IMR-90 (cell line): ENCODE data around the gene KIF3B. TPM values are rescaled to one million over a fixed set of nuclear protein-coding genes. Genes with fewer than 3 reads are reported as not detected.

Experiments used
- ATAC-seq: fragments of 200-7000 bp; cut with Tn5 transposase; 2 replicates; pipeline ENCODE4 v1.9.1; 2020; ENCODE audit warnings: low read depth, mild to moderate bottlenecking, moderate library complexity
- BruUV-seq: library from RNA; stranded (reverse); fragments of 400-500 nt; replicated peaks from 2 replicates; lab custom pipeline; 2021; lab: Mats Ljungman, UMichigan
- CTCF ChIA-PET: fragments of 300-600 bp; formaldehyde crosslinking; extraction: SDS; loops from one replicate; lab custom pipeline; 2021; ENCODE audit warnings: antibody characterized with exemption; lab: Yijun Ruan, JAX
- POLR2A ChIA-PET: fragments of 300-600 bp; sonication (Branson Sonifier 250); formaldehyde crosslinking; loops from one replicate; lab custom pipeline; 2022; ENCODE audit warnings: antibody characterized with exemption; ENCODE audit not compliant: unreplicated experiment; lab: Charles Lee
- DNase-seq: peaks from one replicate; pipeline ENCODE4 v3.0.0; 2013
- H2AFZ ChIP-seq: replicated peaks from 2 replicates; pipeline ENCODE3; 2013; ENCODE audit warnings: low read length, mild to moderate bottlenecking; ENCODE audit not compliant: poor library complexity
- H2AK5ac ChIP-seq: 2 replicates; pipeline ENCODE4 v1.6.1; 2013; ENCODE audit warnings: low read depth, low read length, inconsistent platforms
- H2AK9ac ChIP-seq: replicated peaks from 2 replicates; pipeline ENCODE3; 2013; ENCODE audit warnings: mild to moderate bottlenecking, low read depth, low read length, moderate library complexity; ENCODE audit not compliant: poor library complexity
- H2BK120ac ChIP-seq: 2 replicates; pipeline ENCODE4 v1.6.1; 2013; ENCODE audit warnings: low read depth, low read length, inconsistent platforms
- H2BK15ac ChIP-seq: 3 replicates; pipeline ENCODE4 v1.6.1; 2013; ENCODE audit warnings: low read depth, low read length, inconsistent platforms
- H2BK20ac ChIP-seq: 2 replicates; pipeline ENCODE4 v1.6.1; 2013; ENCODE audit warnings: low read depth, mild to moderate bottlenecking, inconsistent platforms, low read length, moderate library complexity
- H2BK5ac ChIP-seq: 2 replicates; pipeline ENCODE4 v1.6.1; 2013; ENCODE audit warnings: mild to moderate bottlenecking, low read depth, low read length, inconsistent platforms; ENCODE audit not compliant: poor library complexity, severe bottlenecking
- H3K14ac ChIP-seq: replicated peaks from 2 replicates; pipeline ENCODE4 v1.6.1; 2013; ENCODE audit warnings: low read depth, low read length, inconsistent platforms
- H3K18ac ChIP-seq: 2 replicates; pipeline ENCODE4 v1.6.1; 2013; ENCODE audit warnings: low read depth, low read length, control low read depth
- H3K23ac ChIP-seq: 2 replicates; pipeline ENCODE4 v1.6.1; 2013; ENCODE audit warnings: low read depth, low read length, inconsistent platforms
- H3K27ac ChIP-seq: 2 replicates; pipeline ENCODE4 v1.5.1; 2013; ENCODE audit warnings: mild to moderate bottlenecking, control low read depth, low read length; ENCODE audit not compliant: insufficient read depth
- H3K27me3 ChIP-seq: 2 replicates; pipeline ENCODE4 v1.6.1; 2013; ENCODE audit warnings: low read length; ENCODE audit not compliant: control insufficient read depth, insufficient read depth
- H3K36me3 ChIP-seq: 2 replicates; pipeline ENCODE4 v1.6.1; 2013; ENCODE audit warnings: low read length, mixed read lengths; ENCODE audit not compliant: control insufficient read depth, insufficient read depth
- H3K4ac ChIP-seq: 2 replicates; pipeline ENCODE4 v1.6.1; 2013; ENCODE audit warnings: low read depth, low read length, inconsistent platforms
- H3K4me1 ChIP-seq: 2 replicates; pipeline ENCODE4 v1.6.1; 2013; ENCODE audit warnings: low read length, mixed read lengths; ENCODE audit not compliant: control insufficient read depth, insufficient read depth
- H3K4me2 ChIP-seq: 2 replicates; pipeline ENCODE4 v1.6.1; 2013; ENCODE audit warnings: low read depth, mild to moderate bottlenecking, control low read depth, low read length, moderate library complexity
- H3K4me3 ChIP-seq: 2 replicates; pipeline ENCODE4 v1.5.1; 2013; ENCODE audit warnings: low read depth, mild to moderate bottlenecking, control low read depth, low read length, moderate library complexity; ENCODE audit not compliant: insufficient read depth
- H3K56ac ChIP-seq: 2 replicates; pipeline ENCODE4 v1.6.1; 2013; ENCODE audit warnings: low read length, inconsistent platforms; ENCODE audit not compliant: insufficient read depth; ENCODE audit errors: extremely low read depth
- H3K79me1 ChIP-seq, 2 experiments: 2 replicates each; pipeline ENCODE4 v1.6.1; 2013; ENCODE audit warnings: low read length in 2 of 2, inconsistent platforms in 1 of 2, low read depth in 1 of 2
- H3K9ac ChIP-seq: 2 replicates; pipeline ENCODE4 v1.6.1; 2013; ENCODE audit warnings: low read depth, low read length, control low read depth
- H3K9me1 ChIP-seq: 2 replicates; pipeline ENCODE4 v1.6.1; 2013; ENCODE audit warnings: low read length, inconsistent platforms; ENCODE audit not compliant: insufficient read depth
- H3K9me3 ChIP-seq: 2 replicates; pipeline ENCODE4 v1.6.1; 2013; ENCODE audit warnings: low read length; ENCODE audit not compliant: control insufficient read depth, insufficient read depth
- H4K20me1 ChIP-seq: 2 replicates; pipeline ENCODE4 v1.6.1; 2013; ENCODE audit warnings: low read length, inconsistent platforms; ENCODE audit not compliant: insufficient read depth
- H4K5ac ChIP-seq: 2 replicates; pipeline ENCODE4 v1.6.1; 2013; ENCODE audit warnings: mild to moderate bottlenecking, low read depth, low read length, control low read depth
- H4K8ac ChIP-seq, 2 experiments: 2 replicates each; pipeline ENCODE4 v1.6.1; 2013; ENCODE audit warnings: low read depth in 2 of 2, low read length in 2 of 2, control low read depth in 1 of 2, inconsistent platforms in 1 of 2
- H4K91ac ChIP-seq: 2 replicates; pipeline ENCODE4 v1.6.1; 2013; ENCODE audit warnings: low read depth, low read length, inconsistent platforms; ENCODE audit not compliant: insufficient read depth
- BHLHE40 ChIP-seq: fragments of 150-350 bp; IDR thresholded peaks from 2 replicates; pipeline ENCODE4 v1.6.1; 2016; ENCODE audit warnings: mild to moderate bottlenecking, low read depth, low read length
- CEBPB ChIP-seq: IDR thresholded peaks from 2 replicates; pipeline ENCODE4 v1.6.1; 2012; ENCODE audit warnings: low read depth, low read length, improper control_type of control experiment
- CHD1 ChIP-seq: IDR thresholded peaks from 2 replicates; pipeline ENCODE4 v1.6.1; 2012; ENCODE audit warnings: low read depth, low read length, improper control_type of control experiment
- CTCF ChIP-seq: conservative IDR thresholded peaks from 2 replicates; pipeline ENCODE4 v1.5.1; 2012; ENCODE audit warnings: mild to moderate bottlenecking, low read depth, low read length, improper control_type of control experiment
- FOS ChIP-seq: fragments of 150-350 bp; IDR thresholded peaks from 2 replicates; pipeline ENCODE4 v1.6.1; 2016; ENCODE audit warnings: low read depth, low read length
- MAFK ChIP-seq: IDR thresholded peaks from 2 replicates; pipeline ENCODE4 v1.6.1; 2012; ENCODE audit warnings: low read depth, low read length, improper control_type of control experiment
- MAZ ChIP-seq: IDR thresholded peaks from 2 replicates; pipeline ENCODE4 v1.6.1; 2012; ENCODE audit warnings: low read depth, mild to moderate bottlenecking, low read length, improper control_type of control experiment, moderate library complexity, borderline replicate concordance
- MXI1 ChIP-seq: IDR thresholded peaks from 2 replicates; pipeline ENCODE4 v1.6.1; 2012; ENCODE audit warnings: low read depth, mild to moderate bottlenecking, low read length, moderate library complexity, borderline replicate concordance
- NFE2L2 ChIP-seq: fragments of 150-350 bp; IDR thresholded peaks from 2 replicates; pipeline ENCODE4 v1.6.1; 2016; ENCODE audit warnings: low read depth, mild to moderate bottlenecking, low read length
- POLR2A ChIP-seq: IDR thresholded peaks from 2 replicates; pipeline ENCODE4 v1.6.1; 2012; ENCODE audit warnings: mild to moderate bottlenecking, low read depth, low read length
- RAD21 ChIP-seq: IDR thresholded peaks from 2 replicates; pipeline ENCODE4 v1.6.1; 2012; ENCODE audit warnings: low read length, improper control_type of control experiment
- RCOR1 ChIP-seq: IDR thresholded peaks from 2 replicates; pipeline ENCODE4 v1.6.1; 2012; ENCODE audit warnings: mild to moderate bottlenecking, low read length, improper control_type of control experiment; ENCODE audit not compliant: insufficient replicate concordance
- RFX5 ChIP-seq: IDR thresholded peaks from 2 replicates; pipeline ENCODE4 v1.8.0; 2012; ENCODE audit warnings: low read depth, mild to moderate bottlenecking, low read length, moderate library complexity
- SMC3 ChIP-seq: fragments of 150-350 bp; IDR thresholded peaks from 2 replicates; pipeline ENCODE4 v1.6.1; 2016; ENCODE audit warnings: low read depth, mild to moderate bottlenecking, antibody characterized with exemption, low read length, moderate library complexity
- WGBS, 2 experiments: methylation state at CpG; one replicate each; pipeline versions ENCODE4 v1.1.5 to v1.1.7; 2013; ENCODE audit warnings: missing lambda C conversion rate in 2 of 2; ENCODE audit not compliant: insufficient read length in 1 of 2; ENCODE audit errors: extremely low coverage in 2 of 2; 5-methylcytosine and 5-hydroxymethylcytosine counted together
- dilution Hi-C: fragments of 300-500 bp; cut with HindIII; formaldehyde crosslinking; loops from one replicate; pipeline ENCODE4 v1.14.3; 2018; ENCODE audit warnings: low sequenced_read_pairs; ENCODE audit not compliant: unreplicated experiment
- in situ Hi-C: fragments of 300-500 bp; cut with MboI; formaldehyde crosslinking; loops from 3 replicates; pipeline ENCODE4 v1.14.3; 2019; ENCODE audit warnings: low sequenced_read_pairs, inconsistent platforms, mixed read lengths
- intact Hi-C: fragments of 100-400 bp; cut with micrococcal nuclease; formaldehyde crosslinking; loops from 2 replicates; pipeline ENCODE4 v1.10.0; 2022
- polyA plus RNA-seq, 3 experiments: library from polyadenylated mRNA; depleted of rRNA; stranded (reverse); fragments of >200 nt; gene quantifications; 2 replicates each; pipeline ENCODE4 v1.2.3, GENCODE V29; 2012; ENCODE audit warnings: low replicate concordance in 1 of 3
- total RNA-seq: library from RNA; depleted of rRNA; stranded (reverse); fragments of >200 nt; gene quantifications from 2 replicates; pipeline ENCODE4 v1.2.3, GENCODE V29; 2012
- TF ChIP-seq, protein P1 (sequence below): fragments of 150-350 bp; IDR thresholded peaks from 2 replicates; pipeline ENCODE4 v1.6.1; 2016; ENCODE audit warnings: low read depth, mild to moderate bottlenecking, low read length, moderate library complexity, borderline replicate concordance
- TF ChIP-seq, protein P2 (sequence below): fragments of 150-350 bp; IDR thresholded peaks from 2 replicates; pipeline ENCODE4 v1.6.1; 2017; ENCODE audit warnings: mild to moderate bottlenecking, antibody characterized with exemption, low read length, low read depth

Gene KIF3B
- total and polyA plus RNA-seq, 2 of the 4 experiments (the other 2 are of a cell fraction): 17.1 to 28.1 TPM

GRCh38 chr20:32297439-32297838 lies 20.0 kb downstream of the KIF3B start:
- dilution Hi-C loops: no loop called here
- H4K20me1 ChIP-seq: peaks cover 22% of the 10 kb centered on the region; the same call in 1 of the 2 replicates

More at GRCh38 chr20:32297439-32297838, 20.0 kb downstream of the KIF3B start:
- H3K4me1 ChIP-seq: peaks cover 4% of the 10 kb centered on the region; the same call in 1 of the 2 replicates
- H3K23ac ChIP-seq: no peak overlapping the region
- H4K5ac ChIP-seq: no peak overlapping the region
- no peak overlapping the region for H3K4me3 ChIP-seq
- in situ Hi-C loops (no loop called here), intact Hi-C loops (no loop called here)
- H3K79me1 ChIP-seq: peaks cover 17 to 61% of the 10 kb centered on the region in 2 experiments
- no peak overlapping the region for H4K8ac ChIP-seq
- H3K9me3 ChIP-seq: no peaks in the 10 kb centered on the region
- no peak overlapping the region for H2BK120ac ChIP-seq
- DNase-seq (no peak), ATAC-seq (no peak)
- no peak overlapping the region for H3K14ac ChIP-seq
- no peak overlapping the region for H2AK5ac ChIP-seq
- H2BK5ac ChIP-seq: no peak overlapping the region
- no peaks in the 10 kb centered on the region for H3K36me3 ChIP-seq
- no CpG with 5 or more reads among the region's 4 CpGs for WGBS, 2 experiments
- no peak overlapping the region for H2BK15ac ChIP-seq
- H3K9ac ChIP-seq: no peak overlapping the region
- H3K4ac ChIP-seq: no peak overlapping the region
- no peak overlapping the region for H2AFZ ChIP-seq
- 0 out of 2 replicates have a peak, but pooled peaks cover 15% of the 10 kb centered on the region for H3K9me1 ChIP-seq
- H3K4me2 ChIP-seq: no peak overlapping the region; the same call in 1 of the 2 replicates
- H4K91ac ChIP-seq: no peak overlapping the region
- H3K56ac ChIP-seq: no peak overlapping the region
- no peak overlapping the region for H3K18ac ChIP-seq
- no TSS peak for BruUV-seq
- no peak overlapping the region for H2AK9ac ChIP-seq
- no peak for TF ChIP-seq FOS
- no peak for TF ChIP-seq BHLHE40
- TF ChIP-seq RFX5: no peak
- no peak for TF ChIP-seq MXI1
- no peak for TF ChIP-seq MAFK
- TF ChIP-seq, protein P1, sequence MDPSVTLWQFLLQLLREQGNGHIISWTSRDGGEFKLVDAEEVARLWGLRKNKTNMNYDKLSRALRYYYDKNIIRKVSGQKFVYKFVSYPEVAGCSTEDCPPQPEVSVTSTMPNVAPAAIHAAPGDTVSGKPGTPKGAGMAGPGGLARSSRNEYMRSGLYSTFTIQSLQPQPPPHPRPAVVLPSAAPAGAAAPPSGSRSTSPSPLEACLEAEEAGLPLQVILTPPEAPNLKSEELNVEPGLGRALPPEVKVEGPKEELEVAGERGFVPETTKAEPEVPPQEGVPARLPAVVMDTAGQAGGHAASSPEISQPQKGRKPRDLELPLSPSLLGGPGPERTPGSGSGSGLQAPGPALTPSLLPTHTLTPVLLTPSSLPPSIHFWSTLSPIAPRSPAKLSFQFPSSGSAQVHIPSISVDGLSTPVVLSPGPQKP: no peak
- TF ChIP-seq NFE2L2: no peak
- TF ChIP-seq, protein P2, sequence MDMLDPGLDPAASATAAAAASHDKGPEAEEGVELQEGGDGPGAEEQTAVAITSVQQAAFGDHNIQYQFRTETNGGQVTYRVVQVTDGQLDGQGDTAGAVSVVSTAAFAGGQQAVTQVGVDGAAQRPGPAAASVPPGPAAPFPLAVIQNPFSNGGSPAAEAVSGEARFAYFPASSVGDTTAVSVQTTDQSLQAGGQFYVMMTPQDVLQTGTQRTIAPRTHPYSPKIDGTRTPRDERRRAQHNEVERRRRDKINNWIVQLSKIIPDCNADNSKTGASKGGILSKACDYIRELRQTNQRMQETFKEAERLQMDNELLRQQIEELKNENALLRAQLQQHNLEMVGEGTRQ: no peak
- no peak for TF ChIP-seq RCOR1
- no peak for TF ChIP-seq CHD1
- no peak for TF ChIP-seq CTCF
- TF ChIP-seq CEBPB: no peak
- TF ChIP-seq POLR2A: no peak
- no peak for TF ChIP-seq SMC3
- no peak for TF ChIP-seq RAD21
- TF ChIP-seq MAZ: no peak
- no peak overlapping the region for H3K27ac ChIP-seq
- CTCF ChIA-PET: no interaction called here
- H2BK20ac ChIP-seq: no peak overlapping the region
- H3K27me3 ChIP-seq: no peaks in the 10 kb centered on the region
- POLR2A ChIA-PET: no interaction called here
